Hematopoietic multipotent progenitor cell treated with erythropoietin and hydrocortisone succinate and interleukin-3 and kit ligand, for 15 days (in vitro differentiated cells): ENCODE data around the gene RPL29.
A peak's percentile ranks its signal among the peaks of the same experiment; 100 is the strongest.

Experiments
- DNase-seq: peaks from one replicate; pipeline ENCODE4 v3.0.0-alpha.2; 2015; ENCODE audit warnings: low spot score

Gene RPL29

GRCh38 chr3:51982838-51983577, 12.7 kb downstream of the RPL29 start, which contains the start of gene ACY1:
Gene ACY1 (plus strand): TSS chr3:51983535. CDS start chr3:51984065, 530 bp downstream.
- peak; percentile 58 for DNase-seq

DNA sequence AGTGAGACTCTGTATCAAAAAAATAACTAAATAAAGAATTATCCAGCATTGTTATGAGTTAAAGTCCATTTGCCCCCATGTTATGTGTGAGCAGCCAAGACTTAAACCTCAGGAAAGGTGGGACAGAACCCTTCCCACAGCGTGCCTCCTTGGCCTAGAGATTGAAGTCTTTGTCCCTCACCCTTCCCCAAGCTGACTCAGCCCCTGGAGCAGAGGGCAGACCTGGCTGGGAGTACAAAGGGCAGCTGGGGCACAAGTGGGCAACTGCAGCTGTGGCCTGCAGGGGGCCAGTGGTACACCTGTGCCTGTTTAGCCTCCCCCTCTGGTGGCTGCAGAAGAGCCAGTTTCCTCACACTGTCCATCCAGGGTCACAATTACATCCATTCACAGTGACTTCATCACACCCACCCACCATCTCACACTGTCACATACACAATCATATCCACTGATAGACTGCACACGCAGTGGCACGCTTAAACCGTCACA, 13.3 kb downstream of the RPL29 start:
- DNase-seq, result peak; percentile 23

- no peak for DNase-seq
Observed at GRCh38 chr3:51980253-51980652, 15.4 kb downstream of the RPL29 start.

GRCh38 chr3:51978143-51978502, 17.6 kb downstream of the RPL29 start:
- DNase-seq, result no peak

DNA sequence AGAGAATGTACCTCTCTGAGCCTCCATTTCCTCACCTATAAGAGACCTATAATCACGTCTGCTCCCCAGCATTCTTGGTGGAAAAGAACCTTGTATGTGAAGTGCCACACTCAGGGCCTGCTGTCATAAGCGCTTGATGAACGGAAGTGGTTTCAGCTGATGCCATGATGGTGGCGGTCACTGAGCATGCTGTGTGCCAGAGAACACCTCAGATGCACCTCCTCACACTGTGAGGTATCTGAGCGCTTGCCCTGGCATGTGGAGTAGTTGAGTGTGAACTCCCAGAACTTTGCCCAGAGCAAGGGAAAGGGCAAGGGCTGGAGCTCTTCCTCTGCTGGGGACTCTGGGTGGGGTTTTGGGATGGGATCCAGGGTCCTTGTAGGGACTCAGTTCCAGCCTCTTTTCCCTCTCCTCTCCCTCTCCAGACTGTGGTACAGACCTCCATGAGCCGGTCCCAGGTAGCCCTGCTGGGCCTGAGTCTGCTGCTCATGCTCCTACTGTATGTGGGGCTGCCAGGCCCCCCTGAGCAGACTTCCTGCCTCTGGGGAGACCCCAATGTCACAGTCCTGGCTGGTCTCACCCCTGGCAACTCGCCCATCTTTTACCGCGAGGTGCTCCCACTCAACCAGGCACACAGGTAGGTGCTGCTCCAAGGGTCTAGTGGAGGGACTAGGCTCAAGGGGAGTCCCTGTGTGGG, 18.1 kb downstream of the RPL29 start:
- no peak for DNase-seq

- DNase-seq, result peak; percentile 27
Observed at GRCh38 chr3:51975852-51976549, 19.7 kb downstream of the RPL29 start.

DNA sequence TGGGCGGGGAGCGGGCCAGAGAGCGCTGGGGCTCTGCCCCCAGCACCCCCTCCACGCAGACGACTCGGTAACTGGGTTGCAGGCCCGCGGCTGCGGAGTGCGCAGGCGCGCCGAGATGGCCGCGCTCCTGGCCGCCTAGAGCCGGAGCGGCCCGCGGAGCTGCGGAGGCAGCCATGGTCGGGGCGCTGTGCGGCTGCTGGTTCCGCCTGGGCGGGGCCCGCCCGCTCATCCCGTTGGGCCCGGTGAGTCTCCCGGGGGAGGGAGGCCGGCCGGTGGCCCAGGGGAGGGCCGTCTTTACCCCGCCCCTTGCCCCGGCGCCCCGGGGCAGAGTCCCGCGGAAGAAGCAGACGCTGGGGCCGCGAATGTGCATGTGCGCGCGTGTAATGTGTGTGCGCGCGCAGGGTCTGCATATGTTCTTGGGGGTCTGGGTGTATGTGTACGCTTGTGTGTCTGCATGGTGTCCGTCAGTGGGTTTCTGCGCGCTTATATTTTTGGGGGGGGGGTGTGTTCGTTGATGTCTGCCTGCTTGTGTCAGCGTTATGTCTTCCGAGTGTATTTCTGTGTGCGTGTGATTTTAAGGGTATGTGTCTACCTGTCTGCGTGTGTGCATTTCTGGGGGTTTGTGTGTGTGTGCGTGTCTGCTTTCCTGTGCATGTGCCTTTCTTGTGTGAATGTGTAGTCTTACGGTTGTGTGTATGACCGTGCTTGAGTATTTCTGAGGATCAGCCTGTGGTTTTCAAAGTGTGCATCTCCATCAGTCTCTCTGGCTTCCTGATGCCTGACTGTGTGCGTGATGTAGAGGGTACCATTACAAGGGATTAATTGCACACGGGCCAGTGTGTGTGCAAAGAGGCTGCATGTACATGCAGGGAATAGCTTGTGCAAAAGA, 20.5 kb downstream of the RPL29 start, which contains the start of gene ABHD14A:
Gene ABHD14A (plus strand): TSS at position 102 of the 889 bp plus-strand sequence. CDS start 72 bp downstream, at position 174.
- DNase-seq, result peak; percentile 66

DNA sequence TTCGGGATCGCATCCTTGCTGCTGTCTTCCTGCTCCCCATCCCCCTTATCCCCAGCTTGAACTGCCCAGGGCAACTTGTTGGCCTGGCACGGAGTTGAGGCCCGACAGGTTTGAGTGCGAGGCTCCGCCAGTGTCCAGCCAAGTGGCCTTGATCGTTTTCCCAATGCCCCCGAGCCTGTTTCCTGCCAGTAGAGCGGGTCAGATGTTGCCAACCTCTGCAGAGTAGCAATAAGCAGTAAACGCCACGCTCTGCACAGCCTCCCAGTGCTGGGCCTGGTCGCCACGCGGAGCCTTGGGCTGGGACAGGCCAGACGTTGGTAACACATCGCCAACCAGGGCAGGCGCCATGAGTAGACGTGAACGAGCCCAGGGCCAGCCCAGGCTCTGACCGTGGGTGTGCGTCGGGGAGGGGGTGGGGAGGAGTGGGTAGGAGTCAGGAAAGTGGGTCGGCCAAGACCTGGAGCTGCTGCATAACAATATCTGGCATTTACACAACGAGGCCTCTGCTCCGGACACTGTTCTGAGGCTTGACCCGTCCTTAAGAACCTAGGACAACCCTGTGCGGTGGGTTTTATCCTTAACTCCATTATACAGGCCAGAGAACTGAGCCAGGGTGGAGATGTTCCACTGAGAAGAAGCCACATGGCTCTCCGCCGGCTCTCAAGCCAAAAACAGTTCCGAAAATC, 21.3 kb downstream of the RPL29 start:
- DNase-seq, result no peak

- no peak for DNase-seq
Observed at GRCh38 chr3:51971350-51971749, 24.3 kb downstream of the RPL29 start.

- DNase-seq, result no peak
Observed at GRCh38 chr3:51970606-51971300, 24.9 kb downstream of the RPL29 start.

DNA sequence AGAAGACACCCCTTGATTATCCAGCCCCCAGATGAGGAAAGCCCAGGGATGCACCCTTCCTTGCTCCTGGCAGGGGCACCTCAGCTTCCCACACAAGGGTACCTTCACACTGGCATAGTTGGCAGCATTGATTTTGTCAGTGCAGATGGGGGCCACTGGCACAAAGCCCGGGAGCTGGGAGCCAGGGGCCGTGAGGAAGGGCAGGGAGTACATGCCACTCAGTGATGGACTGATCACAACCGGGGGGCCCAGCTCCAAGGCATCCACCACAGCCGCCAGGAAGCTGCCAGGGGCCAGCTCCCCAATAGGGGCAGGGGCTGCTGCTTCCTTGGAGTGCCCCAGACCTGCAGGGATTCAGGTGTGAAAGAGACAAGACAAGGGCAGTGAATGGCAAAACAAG, 25.9 kb downstream of the RPL29 start:
- DNase-seq, result no peak

DNA sequence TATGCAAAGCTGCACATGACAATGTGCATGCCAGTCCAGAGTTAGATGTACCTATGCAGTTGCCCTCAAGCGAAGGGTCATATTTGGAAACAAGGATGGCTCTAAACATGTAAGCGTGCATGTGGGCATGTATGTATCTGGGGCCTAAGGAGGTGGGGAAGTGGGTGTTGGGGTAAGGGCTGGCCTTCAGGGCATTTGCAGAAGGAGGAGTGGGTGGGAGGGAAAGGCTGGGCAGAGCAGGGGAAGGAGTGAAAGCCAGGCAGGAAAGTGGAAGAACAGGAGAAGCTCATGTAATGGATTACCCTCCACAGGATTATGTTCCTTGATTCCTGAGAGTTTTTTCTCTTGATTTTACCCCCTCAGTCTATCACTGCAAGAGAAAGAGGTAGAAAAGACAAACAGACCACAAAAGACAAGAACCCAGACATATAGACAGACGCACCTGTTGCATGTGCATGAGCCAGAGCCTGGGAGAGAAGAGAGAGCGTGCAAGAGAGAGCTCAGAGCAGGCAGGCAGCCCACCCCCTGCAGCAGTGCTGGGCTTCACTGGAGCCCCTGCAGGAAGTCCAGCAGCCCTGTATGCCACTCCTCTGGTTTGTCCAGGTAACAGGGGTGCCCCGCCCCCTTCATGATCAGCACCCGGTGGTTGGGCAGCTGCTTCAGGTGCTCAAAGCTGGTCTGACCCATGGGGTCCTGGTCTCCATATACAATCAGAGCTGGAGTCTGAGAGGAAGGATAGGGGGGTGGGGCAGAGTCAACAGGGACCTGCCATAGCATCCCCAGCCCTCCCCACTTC, 26.6 kb downstream of the RPL29 start:
- DNase-seq, result no peak

GRCh38 chr3:51968170-51968775, 27.4 kb downstream of the RPL29 start:
- DNase-seq, result no peak

DNA sequence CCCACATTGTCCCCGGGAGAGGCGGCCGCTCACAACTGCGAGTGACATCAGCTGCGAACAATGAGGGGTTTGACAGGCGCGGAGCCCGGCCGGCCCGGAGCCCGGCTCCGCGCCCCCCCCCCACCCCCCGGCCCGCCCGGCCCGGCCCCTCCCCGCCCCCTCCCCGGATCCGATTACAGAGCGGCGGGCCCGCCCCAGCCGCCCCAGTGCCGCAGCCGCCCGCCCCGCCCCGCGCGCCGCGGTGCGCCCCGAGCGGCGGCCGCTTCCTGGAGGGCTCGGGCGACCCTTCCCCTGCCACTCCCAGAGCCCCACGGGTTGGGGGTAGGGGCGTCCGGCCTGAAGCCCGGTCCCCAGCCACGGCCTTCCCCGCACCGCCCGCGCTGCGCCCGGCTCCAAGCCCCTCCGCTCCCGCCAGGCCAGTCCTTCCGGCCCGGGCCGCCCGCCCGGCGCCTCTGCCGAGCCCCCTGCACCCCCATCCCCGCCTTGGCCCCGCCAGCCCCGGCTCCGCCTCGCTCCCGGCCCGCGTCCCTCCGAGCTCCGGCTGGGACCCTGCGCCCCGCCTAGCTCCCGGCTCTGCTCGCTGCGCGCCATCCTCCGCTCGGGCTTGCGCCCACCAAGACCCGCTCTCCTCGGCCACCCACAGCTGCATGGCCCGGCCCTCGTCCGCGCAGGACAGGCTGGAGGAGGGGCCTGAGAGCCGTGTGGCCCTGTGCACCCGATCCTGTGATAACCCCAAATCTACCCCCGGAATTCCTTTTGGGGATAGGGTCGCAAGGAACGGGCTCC, 28.1 kb downstream of the RPL29 start, which contains the start of gene PCBP4:
Gene PCBP4 (minus strand): TSS at position 71 of the 786 bp plus-strand sequence. CDS start 6,214 bp downstream, outside the sequence.
- no peak for DNase-seq

DNA sequence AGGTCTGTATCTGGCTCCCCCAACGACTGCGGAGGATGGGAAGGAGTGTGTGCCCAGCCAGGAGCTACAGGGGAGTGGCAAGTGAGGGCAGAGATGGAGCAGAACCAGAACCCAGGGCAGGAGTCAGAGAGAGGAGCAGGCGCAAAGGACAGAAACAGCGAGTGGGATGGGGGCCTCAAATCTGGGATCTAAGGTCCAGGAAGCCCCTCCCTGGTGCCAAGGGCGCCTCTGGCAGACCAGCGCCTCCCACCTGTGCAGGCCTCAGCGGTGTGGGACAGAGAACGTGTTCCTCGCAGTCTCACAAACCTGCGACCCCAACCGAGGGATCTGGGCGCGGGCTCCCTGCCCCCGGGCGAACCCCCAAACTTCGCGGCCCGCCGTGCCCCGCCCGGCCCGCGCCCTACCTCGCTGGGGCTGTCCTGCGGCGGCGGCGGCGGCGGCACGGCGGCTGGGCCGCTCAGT, 28.7 kb downstream of the RPL29 start:
- no peak for DNase-seq

- no peak for DNase-seq
Observed at GRCh38 chr3:51966486-51966885, 29.2 kb downstream of the RPL29 start.

- no peak for DNase-seq
Observed at GRCh38 chr3:51966016-51966415, 29.7 kb downstream of the RPL29 start.

DNA sequence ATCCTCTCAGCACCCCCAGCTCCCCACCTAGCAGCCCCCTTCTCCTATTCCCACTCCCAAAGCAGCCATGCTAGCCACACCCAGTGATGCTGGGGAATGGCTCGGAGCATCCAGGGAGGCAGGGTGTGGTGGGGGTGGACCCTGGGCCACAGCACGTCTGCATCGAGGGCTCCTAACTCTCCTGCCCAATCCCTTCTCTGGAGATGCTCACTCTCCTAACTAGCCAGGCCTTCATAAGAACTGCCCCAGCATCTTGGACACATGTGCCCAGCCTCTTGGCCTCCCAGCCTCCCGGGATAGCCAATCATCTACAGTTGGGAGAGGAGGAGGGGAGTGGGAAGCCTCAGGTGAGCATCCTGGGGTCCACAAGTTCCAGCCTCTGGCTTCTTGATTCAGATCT, 31.2 kb downstream of the RPL29 start:
- DNase-seq, result no peak
